CD1c-positive myeloid dendritic cell (primary cell): ENCODE measurements around the gene ARL15.
"Not testable (repeated sequence)": the region's sequence is repeated elsewhere in the genome, so short reads cannot be mapped to it uniquely, and the experiment has no call there.

Experiments
- DNase-seq: peaks from one replicate; pipeline ENCODE4 v3.0.0-alpha.2; 2016; ENCODE audit errors: extremely low spot score

Gene ARL15

DNA sequence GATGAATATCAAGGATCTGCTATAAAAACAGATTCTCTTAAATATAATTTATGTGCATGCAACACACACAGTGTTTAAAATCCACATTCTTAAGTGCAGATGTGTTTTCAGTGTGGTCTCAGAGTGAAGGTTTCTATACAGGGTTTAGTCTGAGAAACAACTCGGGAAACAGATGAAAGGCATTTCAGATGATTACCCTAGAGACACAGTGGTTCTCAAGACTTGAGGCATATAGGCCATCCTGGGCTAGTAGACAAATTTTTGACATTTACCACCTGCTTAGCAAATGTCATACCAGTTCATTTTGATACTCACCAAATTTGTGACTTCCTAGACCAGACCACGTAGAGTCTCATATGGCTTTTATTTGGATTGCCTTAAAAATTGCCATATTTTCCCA is 216.5 kb downstream of the ARL15 start:
- DNase-seq, result no peak

DNA sequence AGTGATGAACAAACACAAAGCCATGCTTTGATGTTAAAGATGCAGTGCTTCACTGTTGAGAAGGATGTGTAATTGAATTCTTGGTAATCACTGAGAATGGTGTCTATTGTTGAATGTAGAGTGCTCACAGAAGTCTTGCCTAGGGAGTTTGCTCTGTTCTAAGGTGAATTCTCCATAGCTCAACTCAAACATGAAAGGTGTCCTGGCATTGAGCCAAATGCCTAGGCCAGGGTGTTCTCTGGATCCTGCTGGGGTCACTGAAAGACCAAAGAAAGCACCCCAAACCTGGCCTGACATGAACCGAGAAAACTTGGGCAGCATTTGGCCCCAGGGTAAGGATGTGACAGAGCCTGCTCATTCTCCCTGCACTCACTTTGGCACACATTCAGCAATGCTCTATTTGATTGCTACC is 217.3 kb downstream of the ARL15 start:
- no peak for DNase-seq

DNA sequence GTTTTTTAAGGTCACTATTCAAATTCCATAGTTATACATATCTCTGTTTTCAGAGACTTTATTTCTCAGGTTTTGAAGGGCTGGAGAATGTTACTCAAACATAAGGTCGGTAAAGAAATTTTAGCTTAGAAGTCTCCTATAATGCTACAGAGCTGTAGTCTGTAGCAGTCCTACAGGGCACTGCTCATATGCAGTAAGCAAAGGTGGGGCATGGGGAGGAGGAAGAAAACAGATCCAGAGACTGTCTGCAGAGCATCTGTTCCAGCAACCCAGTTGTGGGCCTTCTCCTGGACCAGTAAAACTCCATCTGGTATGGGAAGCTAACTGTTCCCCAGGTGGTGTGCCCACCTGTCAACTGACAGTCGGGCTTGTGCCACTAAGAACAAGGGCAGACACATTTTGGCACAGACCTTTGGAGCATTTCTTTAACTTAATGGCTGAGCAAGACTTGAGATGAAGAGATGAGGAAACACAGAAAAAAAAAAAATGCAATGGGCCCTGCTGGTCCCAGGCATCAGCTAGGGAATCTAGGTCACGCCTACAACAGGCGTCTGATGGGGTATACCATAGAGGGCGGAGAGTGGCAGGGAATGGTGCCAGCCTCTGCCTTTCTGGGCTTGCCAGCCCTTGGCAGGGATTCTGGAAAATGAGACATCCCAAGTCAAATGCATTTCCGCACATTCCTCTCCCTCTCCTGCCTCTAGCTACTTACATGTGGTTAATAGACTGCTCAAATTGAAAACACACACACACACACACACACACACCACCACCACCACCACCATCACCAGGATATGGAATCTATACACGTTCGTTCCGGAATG is 218.9 kb downstream of the ARL15 start:
- DNase-seq, result no peak

DNA sequence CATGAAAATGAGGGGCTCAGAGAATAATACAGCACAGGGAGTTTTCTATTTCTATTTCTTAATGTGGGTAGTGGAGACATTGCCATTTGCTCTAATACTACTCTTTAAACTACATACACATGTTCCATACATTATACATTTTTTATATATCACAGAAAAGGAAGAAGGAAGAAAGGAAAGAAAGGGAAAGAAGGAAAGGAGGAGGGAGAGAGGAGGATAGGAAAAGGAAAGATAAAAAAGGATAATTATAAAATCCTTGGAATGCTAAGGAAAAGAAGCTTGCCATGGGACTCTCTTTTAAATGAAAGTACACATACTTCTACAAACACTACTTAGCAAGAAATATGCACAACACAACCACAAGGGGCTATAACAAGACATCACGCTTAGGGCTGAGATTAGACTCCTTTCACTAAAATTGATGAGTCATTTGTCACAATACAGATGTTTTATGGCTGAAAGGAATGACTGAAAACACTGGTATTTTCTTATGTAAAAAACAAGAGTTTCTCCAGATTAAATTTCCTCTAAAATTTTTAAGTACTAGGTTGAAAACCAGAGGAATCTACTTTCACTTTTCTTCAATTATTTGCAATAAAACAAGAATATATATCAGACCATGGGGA is 219.8 kb downstream of the ARL15 start:
- no peak for DNase-seq

DNA sequence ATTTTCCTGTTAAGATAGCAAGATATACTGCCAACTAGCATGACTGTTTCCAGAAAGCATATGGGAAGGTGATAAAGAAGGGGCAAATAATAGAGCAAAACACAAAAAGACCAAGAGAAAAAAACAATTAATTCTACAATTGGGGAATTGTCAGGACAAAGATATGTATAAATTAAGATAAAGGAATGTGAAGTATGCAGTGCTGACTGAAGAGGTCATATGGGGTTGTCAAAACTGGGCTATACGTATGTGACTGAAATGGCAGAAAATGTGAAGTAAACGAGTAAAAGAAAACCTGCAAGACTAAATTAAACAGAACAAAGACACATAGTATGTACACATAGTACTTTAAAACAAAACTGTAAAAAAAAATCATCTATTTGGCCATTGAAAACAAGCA is 222.3 kb downstream of the ARL15 start:
- DNase-seq, result no peak

DNA sequence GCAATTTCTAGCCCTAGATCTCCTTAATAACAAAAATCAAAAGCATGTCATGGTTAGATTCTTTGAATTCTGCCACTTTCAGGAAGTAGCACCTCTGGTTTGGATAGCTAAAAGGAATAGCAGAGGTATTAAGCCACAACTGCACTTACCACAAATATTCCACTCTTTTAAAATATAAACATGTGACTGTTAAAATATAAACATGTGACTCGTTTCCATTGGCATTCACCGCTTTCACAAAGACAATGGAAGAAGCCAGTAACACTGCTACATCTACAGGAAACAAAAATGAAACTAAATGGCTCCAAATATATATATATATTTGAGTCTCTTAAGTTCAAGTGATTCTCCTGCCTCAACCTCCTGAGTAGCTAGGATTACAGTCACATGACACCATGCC is 222.9 kb downstream of the ARL15 start:
- no peak for DNase-seq

DNA sequence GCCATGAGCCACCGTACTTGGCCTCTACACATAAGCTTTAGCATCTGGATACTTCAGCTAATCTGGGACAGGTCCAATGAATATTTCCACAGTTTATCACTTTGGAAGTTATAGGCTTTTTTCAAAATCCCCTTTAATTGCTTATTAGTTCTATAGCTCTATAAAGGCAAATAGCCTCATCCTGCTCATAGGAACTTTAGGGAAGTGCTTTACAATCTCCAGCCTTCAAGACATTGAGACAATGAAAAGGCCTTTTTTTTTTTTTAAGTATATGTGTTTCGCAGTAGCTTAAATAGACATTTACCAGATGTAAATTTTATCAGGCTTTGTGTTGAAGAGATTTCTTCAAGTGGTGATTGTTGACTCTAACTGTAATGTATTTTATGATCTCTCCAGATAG is 224.2 kb downstream of the ARL15 start:
- no peak for DNase-seq

DNA sequence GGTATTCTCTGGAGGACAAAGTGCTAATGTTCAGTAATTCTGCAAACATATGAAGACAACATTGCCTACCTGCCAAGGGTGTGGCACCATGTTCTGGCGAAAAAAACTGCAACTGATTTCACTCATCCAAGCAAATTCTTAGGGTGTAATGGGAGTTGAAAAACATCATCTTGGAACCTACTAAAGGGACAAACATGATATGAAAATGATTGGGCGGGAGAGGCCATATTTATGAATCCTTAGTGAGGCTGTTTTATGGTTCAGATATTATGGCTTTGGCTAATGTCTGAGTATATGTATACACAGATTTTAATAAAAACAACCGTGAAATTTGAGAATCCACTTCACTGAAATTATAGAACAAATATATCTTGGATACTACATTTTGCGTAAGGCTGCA is 225.7 kb downstream of the ARL15 start:
- no peak for DNase-seq

DNA sequence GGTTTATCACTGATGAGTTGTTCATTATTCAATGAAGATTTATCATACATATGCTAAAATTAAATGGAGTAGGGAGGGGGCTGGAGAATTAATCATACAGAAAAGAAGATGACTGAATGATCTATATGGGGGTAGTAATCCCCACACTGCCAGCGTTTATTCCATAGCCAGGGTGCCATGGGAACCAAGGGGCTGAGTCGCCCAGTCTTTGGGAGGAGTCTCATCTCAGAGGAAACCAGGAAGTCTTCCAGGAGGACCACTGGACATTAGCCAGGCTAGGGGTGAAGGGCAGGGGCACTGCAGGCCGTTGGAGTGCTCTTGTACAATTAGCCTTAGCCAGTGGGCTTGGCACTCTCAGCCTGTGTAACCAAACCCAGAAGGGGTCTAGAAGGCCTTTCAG is 226.5 kb downstream of the ARL15 start:
- no peak for DNase-seq

DNA sequence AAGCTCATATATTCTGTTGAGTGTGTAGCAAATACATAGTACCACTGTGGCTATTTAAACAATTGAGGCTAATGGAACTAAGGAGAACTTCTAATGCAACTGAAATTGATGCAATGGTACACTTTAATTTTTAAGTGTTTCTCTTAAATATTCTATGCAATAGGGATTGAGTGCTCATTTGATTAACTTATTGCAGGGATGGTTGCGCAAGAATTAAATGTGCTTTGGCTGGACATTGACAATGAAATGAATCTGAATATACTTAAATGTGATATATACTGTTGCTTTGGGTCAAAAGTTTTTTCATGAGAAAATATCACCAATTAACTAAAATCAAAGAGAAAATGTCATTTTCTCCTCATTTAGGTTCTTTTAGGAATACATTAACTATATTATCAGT is 227.1 kb downstream of the ARL15 start:
- no peak for DNase-seq

DNA sequence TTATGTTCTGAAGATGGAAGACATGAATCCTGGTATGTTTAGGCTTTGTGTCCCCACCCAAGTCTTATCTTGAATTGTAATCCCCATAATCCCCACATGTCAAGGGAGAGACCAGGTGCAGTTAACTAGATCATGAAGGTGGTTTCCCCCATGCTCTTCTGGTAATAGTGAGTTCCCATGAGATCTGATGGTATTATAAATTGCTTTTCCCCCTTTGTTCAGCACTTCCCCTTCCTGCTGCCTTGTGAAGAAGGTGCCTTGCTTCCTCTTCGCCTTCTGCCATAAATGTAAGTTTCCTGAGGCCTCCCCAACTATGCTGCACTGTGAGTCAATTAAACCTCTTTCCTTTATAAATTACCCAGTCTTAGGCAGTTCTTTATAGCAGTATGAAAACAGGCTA is 229.0 kb downstream of the ARL15 start:
- no peak for DNase-seq

DNA sequence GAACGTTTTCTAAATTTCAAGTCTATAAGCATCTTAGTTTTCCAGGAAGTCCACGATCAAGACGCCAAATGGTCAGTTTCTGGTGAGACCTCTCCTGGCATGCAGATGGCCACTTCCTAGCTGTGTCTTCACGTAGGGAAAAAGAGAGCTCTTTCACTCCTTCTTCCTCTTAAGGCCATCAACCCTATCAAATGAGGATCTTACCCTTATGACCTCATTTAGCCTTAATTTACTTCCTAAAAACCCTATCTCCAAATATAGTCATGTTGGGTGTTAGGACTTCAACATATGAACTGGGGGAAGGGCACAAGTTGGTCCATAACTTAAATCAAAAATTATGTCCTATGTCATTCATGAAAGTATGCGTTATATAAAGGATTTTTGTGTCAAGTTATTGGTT is 229.5 kb downstream of the ARL15 start:
- DNase-seq, result peak; percentile 46

DNA sequence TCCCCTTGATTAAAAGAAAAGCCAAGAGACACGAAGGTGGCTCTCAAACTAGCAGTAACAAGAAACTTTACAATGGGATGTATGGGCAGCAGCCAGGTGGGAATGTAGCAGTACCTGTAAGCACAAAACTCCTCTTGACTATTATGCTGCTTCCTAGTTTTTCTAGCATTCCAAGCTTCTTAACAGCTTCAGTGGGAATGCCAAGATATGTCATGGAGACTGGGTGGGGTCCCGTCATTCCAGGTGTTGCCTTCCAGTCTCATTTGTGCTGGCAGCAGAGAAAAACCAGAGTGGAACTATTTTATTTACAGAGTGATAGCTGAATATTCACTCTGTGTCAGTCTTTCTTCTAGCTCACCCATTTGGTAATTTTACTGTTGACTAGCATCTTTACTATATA is 236.6 kb downstream of the ARL15 start:
- DNase-seq, result no peak

DNA sequence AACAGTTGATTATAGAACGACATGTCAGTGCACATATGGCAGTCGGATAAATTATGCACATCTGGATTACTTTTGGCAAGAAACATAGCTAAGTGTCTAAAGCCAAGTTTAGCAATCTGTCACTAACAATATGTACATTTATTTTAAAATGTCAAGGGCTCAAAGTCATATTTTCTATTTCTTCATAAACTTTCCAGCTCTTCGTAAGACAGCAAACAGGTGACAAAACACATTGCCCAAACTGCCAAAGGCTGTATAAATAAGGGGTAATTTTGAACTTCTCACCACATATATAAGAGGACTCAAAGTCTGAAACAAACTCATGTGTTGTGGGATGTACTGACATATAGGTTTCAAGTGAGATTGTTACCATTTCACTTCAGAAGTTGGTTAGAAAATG is 237.2 kb downstream of the ARL15 start:
- DNase-seq, result no peak

DNA sequence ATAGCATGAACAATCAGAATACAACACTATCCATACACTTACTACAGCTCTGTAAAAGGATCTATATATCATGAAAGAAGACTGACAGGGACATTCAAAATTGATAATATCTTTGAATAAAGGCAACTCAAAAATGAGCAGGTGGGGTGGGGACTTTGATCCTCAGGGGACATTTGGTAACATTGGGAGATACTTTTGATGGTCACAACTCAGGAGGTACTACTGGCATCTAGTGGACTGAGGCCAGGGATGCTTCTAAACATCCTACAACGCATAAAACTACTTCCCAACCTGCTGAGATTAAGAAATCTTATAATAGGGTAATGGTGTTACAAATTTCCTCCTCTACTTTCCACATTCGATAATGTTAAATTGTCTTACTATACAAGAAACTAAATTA is 243.9 kb downstream of the ARL15 start:
- DNase-seq, result no peak

DNA sequence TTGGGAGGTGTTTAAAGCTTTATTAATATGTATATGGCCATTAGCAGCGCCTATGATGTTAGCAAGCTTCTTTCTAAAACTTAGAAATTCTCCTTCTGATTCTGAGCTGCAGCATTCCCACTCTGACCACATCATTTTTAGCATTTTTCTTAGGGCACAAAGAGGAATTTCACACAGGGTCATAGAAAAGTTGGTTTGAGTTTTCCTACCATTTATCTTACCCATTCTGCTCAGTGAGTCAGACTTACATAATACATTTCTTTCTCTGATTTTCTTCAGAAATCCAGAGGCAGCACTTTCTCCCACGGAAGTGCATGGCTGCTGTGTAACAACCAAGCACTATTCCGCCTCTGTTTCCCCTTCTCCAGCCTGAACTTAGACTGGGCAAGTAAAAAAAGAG is 246.6 kb downstream of the ARL15 start:
- no peak for DNase-seq

DNA sequence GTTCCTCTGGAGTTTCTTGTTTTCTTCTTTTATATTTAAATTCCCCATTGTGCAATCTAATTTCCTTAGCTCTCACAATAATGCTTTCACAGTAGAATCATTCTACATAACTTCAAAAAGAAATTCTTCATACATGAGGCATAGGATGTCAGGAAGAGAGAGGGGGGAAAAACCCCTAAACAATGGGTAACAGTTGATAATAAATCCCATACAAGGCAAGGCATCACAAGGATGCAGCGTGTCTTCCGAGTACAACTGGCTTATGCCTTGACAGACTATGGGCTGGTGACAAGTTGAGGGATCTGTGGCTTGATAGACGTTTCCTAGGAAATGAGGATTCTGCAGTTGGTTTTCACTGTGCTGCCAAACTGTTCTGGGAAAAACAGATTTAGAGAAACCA is 247.4 kb downstream of the ARL15 start:
- DNase-seq, result no peak

DNA sequence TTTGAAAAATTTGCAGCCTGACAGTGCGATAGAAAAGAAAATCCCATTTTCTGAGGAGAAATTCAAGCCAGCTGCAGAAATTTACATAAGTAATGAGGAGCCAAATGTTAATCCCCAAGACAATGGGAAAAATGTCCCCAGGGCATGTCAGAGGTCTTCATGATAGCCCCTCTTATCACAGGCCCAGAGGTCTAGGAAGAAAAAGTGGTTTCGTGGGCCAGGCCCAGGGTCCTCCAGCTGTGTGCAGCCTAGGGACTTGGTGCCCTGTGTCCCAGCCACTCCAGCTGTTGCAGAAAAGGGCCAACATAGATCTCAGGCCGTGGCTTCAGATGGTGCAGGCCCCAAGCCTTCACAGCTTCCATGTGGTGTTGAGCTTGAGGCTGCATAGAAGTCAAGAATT is 249.5 kb downstream of the ARL15 start:
- not testable (repeated sequence) for DNase-seq

DNA sequence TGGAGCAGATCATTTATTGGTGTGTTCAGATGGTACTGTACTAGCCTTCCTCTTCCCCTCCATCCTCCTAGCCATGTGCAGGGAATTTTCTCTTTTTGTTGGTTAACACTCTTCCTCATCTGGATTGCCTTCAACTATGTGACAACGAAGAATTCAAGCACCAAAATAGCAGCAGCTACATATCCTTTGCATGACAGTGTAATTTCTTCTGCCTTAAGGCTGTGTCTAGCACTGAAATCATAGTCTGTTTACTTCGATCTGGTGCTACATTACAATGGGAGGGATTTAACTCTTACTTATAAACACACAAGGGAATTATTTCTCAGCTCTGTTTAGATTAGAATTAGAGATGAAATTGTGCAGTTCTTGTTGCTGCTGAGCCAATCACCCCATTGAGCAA is 260.4 kb downstream of the ARL15 start:
- DNase-seq, result no peak

DNA sequence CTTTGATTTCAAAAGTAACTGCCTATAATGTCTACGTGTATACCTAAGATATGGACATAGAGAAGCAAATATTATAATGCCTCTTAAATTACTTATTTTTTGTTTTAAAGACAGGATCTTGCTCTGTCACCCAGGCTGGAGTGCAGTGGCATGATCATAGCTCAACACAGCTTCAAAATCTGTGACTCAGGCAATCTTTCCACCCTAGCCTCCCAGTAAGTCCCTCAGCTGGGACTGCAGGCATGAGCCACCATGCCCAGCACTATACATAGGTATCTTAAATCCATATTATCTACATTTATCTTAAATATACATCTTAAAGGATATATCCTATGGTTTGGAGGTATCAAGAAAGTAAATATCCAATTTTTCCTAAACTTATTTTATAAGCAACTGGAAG is 261.2 kb downstream of the ARL15 start:
- DNase-seq, result no peak

DNA sequence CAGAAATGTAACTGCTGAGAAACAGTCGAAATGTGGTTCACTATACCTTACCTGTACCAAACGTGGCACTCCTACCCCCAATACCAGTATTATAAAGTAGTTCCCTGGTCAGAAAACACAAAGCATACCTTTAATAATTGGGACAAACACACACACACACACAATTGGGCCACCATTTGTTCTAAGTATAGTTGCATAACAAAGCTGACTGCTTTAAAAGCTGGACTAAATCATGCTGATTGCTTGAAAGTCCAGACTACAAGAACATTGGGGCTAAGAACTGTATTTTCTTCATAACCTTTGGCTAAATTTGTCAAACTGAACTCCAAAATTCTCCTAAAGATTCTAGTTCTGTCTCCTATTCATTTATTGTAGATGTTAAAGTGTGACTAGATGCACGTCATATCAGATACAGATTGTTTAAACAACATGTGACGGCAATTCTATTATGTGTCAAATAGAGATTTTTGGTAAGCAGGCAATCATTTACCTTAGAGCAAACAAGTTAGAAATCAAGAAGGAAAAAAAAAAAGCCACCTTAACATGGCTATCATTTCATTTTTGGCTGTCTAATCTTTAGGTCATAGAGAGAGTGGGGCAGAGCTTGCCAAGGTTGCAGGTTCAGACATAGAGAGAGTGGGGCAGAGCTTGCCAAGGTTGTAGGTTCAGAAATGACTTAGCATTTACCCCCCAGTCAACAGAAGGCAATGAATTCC is 265.1 kb downstream of the ARL15 start:
- DNase-seq, result no peak

DNA sequence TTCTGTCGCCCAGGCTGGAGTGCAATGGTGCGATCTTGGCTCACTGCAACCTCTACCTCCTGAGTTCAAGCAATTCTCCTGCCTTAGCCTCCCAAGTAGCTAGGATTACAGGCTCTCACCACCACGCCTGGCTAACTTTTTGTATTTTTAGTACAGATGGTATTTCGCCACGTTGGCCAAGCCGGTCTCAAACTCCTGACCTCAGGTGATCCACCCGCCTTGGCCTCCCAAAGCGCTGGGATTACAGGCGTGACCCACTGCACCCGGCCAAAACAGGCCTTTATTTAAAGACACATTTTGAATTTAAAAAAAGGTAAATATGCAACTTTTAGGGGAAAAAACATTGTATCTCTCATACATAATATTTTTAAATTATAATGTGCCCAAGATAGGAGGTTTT is 266.1 kb downstream of the ARL15 start:
- DNase-seq, result not testable (repeated sequence)

DNA sequence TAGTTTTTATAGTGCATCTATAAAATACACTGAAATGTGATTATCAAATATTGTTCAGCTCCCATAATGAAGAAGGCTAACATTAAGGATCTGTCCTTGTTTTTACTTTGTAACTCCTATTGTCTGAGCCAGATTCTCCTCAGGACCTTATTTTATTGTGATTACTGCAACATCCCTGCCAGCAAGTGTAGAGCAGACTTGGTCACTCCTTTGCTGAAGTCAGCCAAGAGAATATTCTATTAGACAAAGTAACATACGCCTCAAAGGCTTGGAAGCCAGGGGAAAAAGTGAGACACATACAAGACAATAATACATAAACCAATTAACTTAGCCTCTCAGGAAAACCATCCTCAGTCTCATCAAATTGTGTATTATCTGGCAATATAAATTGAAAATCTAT is 269.6 kb downstream of the ARL15 start:
- DNase-seq, result no peak
